Natural killer cell (primary cell): ENCODE measurements around the gene EXOC3L4. TPM values are rescaled to one million over a fixed set of nuclear protein-coding genes. Genes with fewer than 3 reads are reported as not detected.

Source experiments
- ATAC-seq, 3 donors: fragments of 150-1000 bp in 2 of 3; fragments of 200-7000 bp in 1 of 3; cut with Tn5 transposase; 1 replicate in 1 of 3; 2 replicates in 2 of 3; pipeline ENCODE4 v1.10.0; 2021; ENCODE audit warnings: mild to moderate bottlenecking in 2 of 3, moderate library complexity in 2 of 3
- DNase-seq, 2 donors: peaks; one replicate each; pipeline versions ENCODE4 v3.0.0 to v3.0.0-alpha.2; 2013 to 2021; ENCODE audit warnings: mixed read lengths in 1 of 2
- H3K27ac ChIP-seq: one replicate; pipeline ENCODE4 v1.5.1; 2013; ENCODE audit warnings: mild to moderate bottlenecking, low read length
- H3K27me3 ChIP-seq: one replicate; pipeline ENCODE4 v1.6.1; 2013; ENCODE audit warnings: low read length; ENCODE audit not compliant: control insufficient read depth, insufficient read depth
- H3K36me3 ChIP-seq: one replicate; pipeline ENCODE4 v1.6.1; 2013; ENCODE audit warnings: low read length; ENCODE audit not compliant: control insufficient read depth, insufficient read depth
- H3K4me1 ChIP-seq: one replicate; pipeline ENCODE4 v1.6.1; 2013; ENCODE audit warnings: low read length; ENCODE audit not compliant: control insufficient read depth, insufficient read depth
- H3K4me3 ChIP-seq: one replicate; pipeline ENCODE4 v1.5.1; 2013; ENCODE audit warnings: low read length
- H3K9me3 ChIP-seq: one replicate; pipeline ENCODE4 v1.6.1; 2013; ENCODE audit warnings: low read length; ENCODE audit not compliant: control insufficient read depth, insufficient read depth
- H3K27ac Mint-ChIP-seq, 2 donors: one replicate each; pipeline ENCODE4 v1.8.0; 2022; ENCODE audit warnings: mild to moderate bottlenecking in 2 of 2, mixed read lengths in 2 of 2, moderate library complexity in 1 of 2
- H3K27me3 Mint-ChIP-seq, 2 donors: one replicate each; pipeline ENCODE4 v1.8.0; 2022; ENCODE audit warnings: low read depth in 2 of 2, mixed read lengths in 2 of 2
- H3K36me3 Mint-ChIP-seq: one replicate; pipeline ENCODE4 v1.8.0; 2022; ENCODE audit warnings: mixed read lengths
- H3K4me1 Mint-ChIP-seq, 2 donors: one replicate each; pipeline ENCODE4 v1.8.0; 2022; ENCODE audit warnings: mixed read lengths in 2 of 2
- H3K4me3 Mint-ChIP-seq: one replicate; pipeline ENCODE4 v1.8.0; 2022; ENCODE audit warnings: mild to moderate bottlenecking, moderate library complexity, mixed read lengths
- H3K9me3 Mint-ChIP-seq, 2 donors: one replicate each; pipeline ENCODE4 v1.8.0; 2022; ENCODE audit warnings: mixed read lengths in 2 of 2
- WGBS: methylation state at CpG from one replicate; pipeline ENCODE4 v1.1.7; 2013; ENCODE audit warnings: missing lambda C conversion rate; ENCODE audit not compliant: insufficient coverage; 5-methylcytosine and 5-hydroxymethylcytosine counted together
- intact Hi-C: fragments of 100-400 bp; cut with micrococcal nuclease; formaldehyde crosslinking; loops from one replicate; pipeline ENCODE4 v1.14.2; 2022
- total RNA-seq, 4 donors: library from RNA; stranded (reverse); fragments of 120-200 nt in 1 of 4; gene quantifications; one replicate each; pipeline versions ENCODE4 v1.2.3 to v1.2.4, GENCODE V29; 2013 to 2022
- TF ChIP-seq, protein P1 (sequence below): fragments of 200-600 bp; IDR thresholded peaks from one replicate; pipeline ENCODE4 v1.8.0; 2022; ENCODE audit warnings: antibody characterized with exemption

EXOC3L4 gene
- total RNA-seq, 3 donors from 2014 or later (not counting 1 experiment from before 2014, with no cell fraction given): not detected

DNA sequence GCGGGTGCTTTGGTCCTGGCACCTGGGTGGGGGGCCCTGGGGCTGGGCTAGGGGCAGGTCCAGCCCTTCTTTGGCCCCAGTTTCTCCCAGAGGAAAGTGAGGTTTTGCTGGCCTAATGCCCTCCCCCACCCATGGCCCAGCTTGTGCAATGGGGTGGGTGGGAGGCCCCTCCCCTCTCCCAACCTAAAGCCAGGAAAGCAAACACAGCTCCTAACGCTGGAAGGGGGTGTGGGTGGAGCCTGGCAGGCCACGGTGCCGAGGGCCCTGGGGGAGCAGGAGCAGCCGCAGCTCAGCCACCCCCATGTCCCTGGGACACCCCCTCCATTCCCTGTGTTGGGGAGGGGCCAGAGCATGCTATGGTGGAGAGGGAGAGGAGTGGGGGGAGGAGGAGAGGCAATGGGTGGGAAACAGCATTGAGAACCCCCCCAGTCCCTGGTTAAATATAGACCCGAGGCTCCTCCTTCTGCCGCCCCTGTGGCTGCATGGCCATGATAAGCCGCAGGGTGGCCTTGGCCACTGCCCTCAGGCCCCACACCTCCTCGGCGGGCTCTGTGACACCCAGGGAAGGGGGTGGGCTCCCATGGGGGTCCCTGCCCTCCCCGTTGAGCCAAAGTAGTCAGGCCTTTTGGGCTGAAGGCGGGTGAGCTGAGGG, 4.7 kb downstream of the EXOC3L4 start:
- H3K4me1 ChIP-seq: peaks cover 7% of the 10 kb centered on the region
- H3K27me3 ChIP-seq: peaks cover 9% of the 10 kb centered on the region
- no peak overlapping the region for H3K4me3 ChIP-seq
- H3K27ac Mint-ChIP-seq: no peak overlapping the region
- H3K27me3 Mint-ChIP-seq: peaks cover 0 to 20% of the 10 kb centered on the region in 2 donors
- intact Hi-C loops: loop anchor here (10.0 kb wide), 1 partner anchor 404 kb away; no protein-coding TSS in a partner anchor
- 66% methylated on average over 10 of the region's 12 CpGs for WGBS
- no peaks in the 10 kb centered on the region for H3K9me3 Mint-ChIP-seq
- no peaks in the 10 kb centered on the region for H3K9me3 ChIP-seq
- ATAC-seq (no peak), DNase-seq (no peak)
- TF ChIP-seq, protein P1, sequence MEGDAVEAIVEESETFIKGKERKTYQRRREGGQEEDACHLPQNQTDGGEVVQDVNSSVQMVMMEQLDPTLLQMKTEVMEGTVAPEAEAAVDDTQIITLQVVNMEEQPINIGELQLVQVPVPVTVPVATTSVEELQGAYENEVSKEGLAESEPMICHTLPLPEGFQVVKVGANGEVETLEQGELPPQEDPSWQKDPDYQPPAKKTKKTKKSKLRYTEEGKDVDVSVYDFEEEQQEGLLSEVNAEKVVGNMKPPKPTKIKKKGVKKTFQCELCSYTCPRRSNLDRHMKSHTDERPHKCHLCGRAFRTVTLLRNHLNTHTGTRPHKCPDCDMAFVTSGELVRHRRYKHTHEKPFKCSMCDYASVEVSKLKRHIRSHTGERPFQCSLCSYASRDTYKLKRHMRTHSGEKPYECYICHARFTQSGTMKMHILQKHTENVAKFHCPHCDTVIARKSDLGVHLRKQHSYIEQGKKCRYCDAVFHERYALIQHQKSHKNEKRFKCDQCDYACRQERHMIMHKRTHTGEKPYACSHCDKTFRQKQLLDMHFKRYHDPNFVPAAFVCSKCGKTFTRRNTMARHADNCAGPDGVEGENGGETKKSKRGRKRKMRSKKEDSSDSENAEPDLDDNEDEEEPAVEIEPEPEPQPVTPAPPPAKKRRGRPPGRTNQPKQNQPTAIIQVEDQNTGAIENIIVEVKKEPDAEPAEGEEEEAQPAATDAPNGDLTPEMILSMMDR: no peak
- no peaks in the 10 kb centered on the region for H3K36me3 Mint-ChIP-seq
- no peaks in the 10 kb centered on the region for H3K4me1 Mint-ChIP-seq
- no peak overlapping the region for H3K27ac ChIP-seq
- no peak overlapping the region for H3K4me3 Mint-ChIP-seq
- H3K36me3 ChIP-seq: no peaks in the 10 kb centered on the region

DNA sequence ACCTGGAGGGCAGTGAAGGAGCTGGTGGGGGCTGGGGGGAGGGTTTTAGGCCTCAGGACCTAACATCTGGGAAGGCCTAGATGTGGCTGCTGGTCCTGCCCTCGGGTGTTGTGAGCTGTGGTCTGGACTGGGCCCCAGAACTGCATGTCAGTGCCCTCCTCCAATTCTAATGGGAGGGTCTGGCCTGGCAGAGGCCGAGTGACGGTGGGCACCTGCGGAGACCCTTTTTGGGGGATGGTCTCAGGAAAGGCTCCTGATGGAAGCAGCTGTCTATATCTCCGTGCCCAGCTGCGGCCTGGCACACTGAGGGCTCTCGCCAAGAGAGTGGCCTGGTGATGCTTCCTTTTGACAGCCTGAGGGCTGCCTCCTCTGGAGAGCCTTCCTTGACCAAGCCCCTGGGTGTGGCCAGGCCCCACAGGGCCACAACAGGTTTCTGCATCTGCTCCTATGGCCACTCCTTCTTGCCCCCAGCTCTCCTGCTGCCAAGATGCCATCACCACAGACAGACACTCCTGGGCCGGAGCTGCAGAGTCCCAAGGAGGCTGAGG, 5.3 kb downstream of the EXOC3L4 start:
- no peaks in the 10 kb centered on the region for H3K9me3 Mint-ChIP-seq
- H3K36me3 ChIP-seq: no peaks in the 10 kb centered on the region
- no peak overlapping the region for H3K27ac ChIP-seq
- H3K9me3 ChIP-seq: no peaks in the 10 kb centered on the region
- TF ChIP-seq, protein P1: no peak
- peaks cover 13% of the 10 kb centered on the region for H3K27me3 ChIP-seq
- DNase-seq: no peak
- whole genome bisulfite sequencing: 88% methylated on average over 8 of the region's 8 CpGs
- no peak overlapping the region for H3K4me3 ChIP-seq
- H3K27me3 Mint-ChIP-seq: peaks cover 1 to 20% of the 10 kb centered on the region in 2 donors
- H3K27ac Mint-ChIP-seq: no peak overlapping the region
- H3K4me3 Mint-ChIP-seq: no peak overlapping the region
- no peaks in the 10 kb centered on the region for H3K36me3 Mint-ChIP-seq
- intact Hi-C loops: loop anchor here (10.0 kb wide), 1 partner anchor 405 kb away; no protein-coding TSS in a partner anchor
- ATAC-seq: no peak
- H3K4me1 ChIP-seq: peaks cover 11% of the 10 kb centered on the region
- peaks cover under 1 to 1% of the 10 kb centered on the region in 2 donors for H3K4me1 Mint-ChIP-seq

DNA sequence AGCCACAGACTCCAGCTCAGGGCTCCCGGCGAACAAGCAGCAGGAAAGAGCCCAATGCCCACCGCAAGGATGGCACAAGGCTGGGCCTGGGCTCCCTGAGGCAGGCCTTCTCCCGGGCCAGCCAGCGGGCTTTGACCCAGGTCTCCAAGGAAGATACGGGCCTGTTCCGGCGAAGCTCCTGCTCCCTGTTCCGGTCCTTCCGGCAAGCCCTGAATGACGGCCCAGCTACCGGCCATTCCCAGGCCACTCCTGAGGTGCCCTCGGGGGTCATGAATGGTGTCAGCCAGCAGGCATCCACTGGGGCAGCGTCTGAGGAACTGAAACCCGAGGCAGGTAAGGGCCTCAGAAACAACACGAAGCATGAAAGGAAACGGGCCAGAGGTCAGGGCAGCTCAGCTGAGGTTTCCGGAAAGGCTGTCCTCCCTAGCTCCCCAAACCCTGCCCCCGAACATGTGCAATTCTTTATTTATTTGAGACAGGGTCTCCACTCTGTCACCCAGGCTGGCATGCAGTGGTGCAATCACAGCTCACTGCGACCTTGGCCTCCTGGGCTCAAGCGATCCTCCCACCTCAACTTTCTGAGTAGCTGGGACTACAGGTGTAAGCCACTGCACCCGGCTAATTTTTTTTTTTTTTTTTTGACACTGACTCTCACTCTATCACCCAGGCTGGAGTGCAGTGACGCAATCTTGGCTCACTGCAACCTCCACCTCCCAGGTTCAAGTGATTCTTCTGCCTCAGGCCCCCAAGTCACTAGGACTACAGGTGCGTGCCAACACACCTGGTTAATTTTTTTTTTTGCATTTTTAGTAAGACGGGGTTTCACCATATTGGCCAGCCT, 6.0 kb downstream of the EXOC3L4 start:
- Mint-ChIP-seq H3K36me3 (no peaks in the 10 kb centered on the region), H3K4me1 (peaks cover 6 to 7% of the 10 kb centered on the region in 2 donors), H3K27me3 (peaks cover 8 to 27% of the 10 kb centered on the region in 2 donors), H3K27ac (no peak overlapping the region), H3K4me3 (no peak overlapping the region), H3K9me3 (no peaks in the 10 kb centered on the region)
- no peaks in the 10 kb centered on the region for H3K36me3 ChIP-seq
- DNase-seq (no peak), ATAC-seq (no peak)
- 85% methylated on average over 25 of the region's 25 CpGs for WGBS
- H3K27me3 ChIP-seq: peaks cover 14% of the 10 kb centered on the region
- peaks cover 18% of the 10 kb centered on the region for H3K4me1 ChIP-seq
- intact Hi-C loops: no loop called here
- TF ChIP-seq, protein P1: no peak
- H3K4me3 ChIP-seq: no peak overlapping the region
- no peaks in the 10 kb centered on the region for H3K9me3 ChIP-seq
- H3K27ac ChIP-seq: no peak overlapping the region
